GM21447 (cell line): Measurements from ENCODE around the gene FAM180B.
"Not testable (repeated sequence)": the region's sequence is repeated elsewhere in the genome, so short reads cannot be mapped to it uniquely, and the experiment has no call there.

Experiments used
- ATAC-seq: cut with Tn5 transposase; IDR thresholded peaks from one replicate; pipeline ENCODE4 v1.9.1; 2021; ENCODE audit not compliant: unreplicated experiment

FAM180B gene

DNA sequence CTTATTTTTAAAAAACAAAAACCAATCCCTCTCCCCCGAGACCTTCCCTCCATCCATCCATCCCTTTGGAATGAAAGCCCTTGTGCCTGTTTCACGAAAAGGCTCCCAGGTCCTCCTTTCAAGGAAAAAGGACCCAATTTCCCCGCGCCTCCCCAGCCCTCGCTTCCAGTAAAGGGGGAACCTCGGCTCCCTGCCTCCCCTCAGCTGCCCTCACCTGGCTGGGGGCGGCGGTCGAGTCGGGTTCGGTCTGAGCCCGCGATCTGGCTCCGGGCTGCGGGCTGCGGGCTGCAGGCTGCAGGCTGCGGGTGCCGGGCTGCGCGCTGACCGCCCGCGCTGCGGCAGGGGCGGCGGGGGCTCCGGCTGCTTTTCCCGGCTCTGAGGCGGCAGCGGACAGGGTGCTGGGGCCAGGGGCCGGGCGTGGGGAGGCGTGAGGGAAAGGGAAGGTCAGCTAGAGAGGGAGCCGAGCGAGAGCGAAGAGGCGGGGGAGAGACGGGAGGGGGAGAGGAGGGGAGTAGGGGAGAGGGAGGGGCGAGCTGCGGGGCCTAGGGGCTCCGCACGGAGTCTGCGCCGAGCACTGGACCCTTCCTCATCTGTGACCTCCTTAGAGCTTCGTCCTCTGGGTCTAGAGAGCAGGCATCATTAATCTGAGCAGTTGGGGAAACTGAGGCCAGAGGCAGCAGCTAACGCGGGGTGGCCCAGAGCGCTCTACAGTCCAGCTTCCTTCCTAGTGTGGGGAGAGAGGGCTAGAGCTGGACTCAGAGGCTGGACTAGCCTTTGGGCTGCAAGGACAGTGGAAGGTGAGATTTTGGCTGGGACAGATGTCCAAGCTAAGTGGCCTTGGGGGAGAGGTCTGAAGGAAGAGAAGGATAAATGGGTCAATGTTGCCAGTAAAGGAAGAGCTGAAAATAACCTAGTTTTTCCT is 7.7 kb downstream of the FAM180B start, which contains the start of gene C1QTNF4:
C1QTNF4 (minus strand) TSS at position 478 of the 922 bp plus-strand sequence. CDS start 3,601 bp downstream, outside the sequence.
- no peak for ATAC-seq

DNA sequence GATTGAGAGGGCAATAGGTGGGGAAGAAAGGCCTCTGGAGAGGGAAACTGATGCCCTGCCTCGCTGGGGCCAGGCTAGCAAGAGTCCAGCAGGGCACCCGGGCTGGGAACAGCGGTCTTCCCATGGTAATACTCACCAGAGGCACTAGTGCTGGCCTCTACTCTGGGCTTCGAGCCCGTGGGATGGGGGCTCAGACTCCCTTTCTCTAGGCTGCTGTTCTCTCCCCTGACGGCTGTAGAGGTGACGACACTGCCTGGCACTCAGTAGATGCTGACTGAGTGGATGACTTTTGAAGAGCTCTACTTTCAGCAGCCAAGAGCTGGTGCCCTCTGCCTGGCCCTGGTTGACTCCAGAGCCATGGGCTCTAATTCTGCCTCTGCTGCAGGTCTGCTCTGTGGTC is 8.6 kb downstream of the FAM180B start:
- ATAC-seq = no peak

DNA sequence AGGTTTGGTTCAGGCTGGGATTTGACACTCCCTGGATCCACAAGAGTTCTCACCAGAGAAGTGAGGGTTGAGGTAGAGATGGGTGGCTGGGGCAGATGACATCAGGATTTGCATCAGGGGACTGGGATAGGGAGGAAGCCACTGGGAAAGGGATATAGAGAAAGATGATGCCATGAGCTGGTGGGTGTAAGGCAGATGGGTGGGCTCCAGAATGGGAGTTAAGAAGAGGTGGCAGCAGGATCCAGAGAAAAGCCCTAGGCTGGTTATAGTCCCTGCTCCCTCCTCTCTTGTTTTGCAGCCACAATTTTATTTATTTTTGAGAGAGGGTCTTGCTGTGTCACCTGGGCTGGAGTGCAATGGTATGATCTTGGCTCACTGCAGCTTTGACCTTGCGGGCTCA is 9.5 kb downstream of the FAM180B start:
- ATAC-seq = no peak

DNA sequence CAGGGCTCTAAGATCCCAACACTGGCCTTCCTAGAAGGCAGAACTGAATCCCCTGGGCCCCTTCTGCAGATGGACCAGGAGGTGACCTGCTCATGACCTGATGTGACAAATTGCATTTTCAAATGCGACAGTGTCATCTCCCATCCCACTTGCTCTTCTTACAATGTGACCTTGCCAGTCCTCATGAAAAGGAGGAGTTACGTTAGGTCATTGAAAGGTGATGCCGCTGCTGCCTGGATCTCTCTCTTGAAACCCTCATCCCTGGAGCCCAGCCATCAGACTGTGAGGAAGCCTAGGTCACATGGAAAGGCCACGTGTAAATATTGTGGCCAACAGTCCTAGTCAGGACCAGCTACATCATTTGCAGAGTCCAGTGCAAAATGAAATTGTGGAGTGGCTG is 13.4 kb downstream of the FAM180B start:
- ATAC-seq = no peak

DNA sequence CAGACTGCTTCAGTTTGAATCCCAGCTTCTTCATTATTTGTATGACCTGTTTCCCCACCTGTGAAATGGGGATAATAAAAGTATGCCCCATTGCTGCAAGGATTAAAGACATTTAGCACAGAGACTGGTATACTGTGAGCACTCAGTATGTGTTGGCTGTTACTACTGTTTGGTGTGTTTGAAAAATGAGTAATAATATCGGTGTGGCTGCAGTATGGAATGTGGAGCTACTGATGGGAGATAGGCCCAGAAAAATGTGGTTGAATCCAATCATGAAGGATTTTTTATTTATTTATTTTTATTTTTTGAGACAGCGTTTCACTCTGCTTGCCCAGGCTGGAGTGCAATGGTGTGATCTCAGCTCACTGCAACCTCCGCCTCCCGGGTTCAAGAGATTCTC is 16.8 kb downstream of the FAM180B start:
- ATAC-seq = no peak

DNA sequence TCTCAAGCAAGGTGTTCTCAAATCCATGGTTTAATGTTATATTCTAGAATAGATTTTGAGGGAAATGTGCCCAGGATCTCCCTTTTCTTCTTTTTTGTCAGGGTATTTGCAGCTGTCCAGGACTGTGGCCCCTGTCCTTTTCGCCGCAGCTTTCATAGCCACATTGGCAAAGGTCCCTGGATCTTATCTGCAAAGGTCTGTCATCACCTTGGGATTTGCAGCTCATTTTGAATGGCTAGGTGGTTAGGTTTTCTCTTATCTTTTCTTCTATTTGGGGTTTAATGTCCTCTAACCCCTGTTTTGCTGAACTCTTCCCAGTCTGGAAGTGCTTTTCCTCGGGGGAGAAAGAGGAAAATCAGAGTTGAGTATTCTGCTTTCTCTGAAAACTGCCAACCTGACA is 19.4 kb downstream of the FAM180B start:
- no peak for ATAC-seq

DNA sequence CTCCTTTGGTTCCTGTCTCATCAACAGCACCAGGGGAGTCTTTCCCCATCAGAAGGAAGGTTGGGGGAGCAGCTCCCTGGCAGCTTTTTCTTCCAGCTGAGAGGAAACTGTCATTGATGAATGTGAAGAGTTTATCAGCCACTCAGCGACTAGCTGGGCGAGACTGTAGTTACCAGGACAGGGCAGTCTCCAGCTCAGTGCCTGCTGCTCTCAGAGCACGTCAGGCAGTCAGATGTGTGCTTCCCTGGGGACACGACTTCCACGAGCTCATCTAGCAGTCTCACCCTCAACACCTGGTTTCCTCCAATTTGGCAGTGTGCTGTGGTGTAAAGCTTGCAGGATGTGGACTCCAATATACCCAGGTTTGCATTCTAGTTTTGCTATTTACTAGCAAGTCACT is 20.3 kb downstream of the FAM180B start:
- ATAC-seq = no peak

DNA sequence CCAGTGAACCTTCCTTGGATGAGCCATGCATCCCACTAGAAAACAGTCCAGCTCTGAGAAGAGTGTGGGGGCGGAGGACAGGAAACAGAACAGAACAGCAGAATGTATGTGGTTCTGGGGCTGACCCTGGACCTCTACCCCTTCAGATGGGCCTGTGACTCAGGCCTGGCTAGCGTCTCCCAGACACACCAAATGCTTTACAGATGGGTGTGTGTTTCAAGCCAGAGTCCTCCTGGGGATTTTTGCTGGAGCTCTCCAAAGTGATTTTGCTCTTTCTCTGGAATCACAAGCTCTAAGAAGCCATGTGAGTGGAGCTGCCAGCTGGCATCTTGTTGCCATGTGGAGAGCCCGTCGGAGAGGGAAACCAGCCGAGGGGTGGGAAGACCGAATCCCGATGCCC is 20.9 kb downstream of the FAM180B start:
- no peak for ATAC-seq

DNA sequence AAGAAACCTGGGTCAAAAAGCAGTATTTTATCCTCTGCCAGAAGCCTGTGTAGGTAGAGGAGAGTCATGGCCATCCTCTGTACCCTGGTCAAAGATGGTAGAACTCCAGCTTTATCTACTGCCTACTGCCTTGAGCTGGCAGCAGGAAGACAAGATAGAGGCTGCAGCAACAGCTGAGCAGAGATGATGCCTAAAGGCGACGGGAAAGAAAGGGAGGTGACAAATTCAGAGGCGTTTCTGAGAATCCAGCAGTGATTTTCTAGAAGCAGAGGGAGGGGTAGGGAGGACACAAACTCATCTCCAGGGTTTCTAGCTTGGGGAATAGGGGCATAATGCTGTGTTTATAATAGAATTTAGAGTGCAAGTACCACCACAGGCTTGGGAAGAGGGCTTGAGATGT is 23.2 kb downstream of the FAM180B start:
- no peak for ATAC-seq

DNA sequence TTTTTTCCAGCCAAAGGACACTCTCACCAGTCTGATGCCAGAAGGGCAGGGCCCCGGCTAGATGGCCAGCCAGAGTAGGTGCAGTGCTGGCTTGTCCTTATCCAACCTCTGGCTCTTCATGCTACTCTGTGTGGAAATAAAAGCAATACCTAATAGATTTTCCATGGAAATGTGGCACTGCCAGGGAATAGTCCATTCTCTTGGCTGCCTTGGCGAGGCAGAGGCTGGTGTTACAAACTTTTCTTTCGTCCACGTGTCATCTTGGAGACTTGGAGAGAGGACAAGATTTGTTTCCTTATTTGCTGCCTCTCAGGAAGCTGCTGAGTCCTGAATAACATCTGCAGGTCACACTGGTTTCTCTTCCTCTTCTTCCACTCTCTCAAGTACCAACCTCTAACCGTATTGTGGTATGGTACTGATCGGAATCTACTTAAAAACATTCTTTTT is 24.9 kb downstream of the FAM180B start:
- ATAC-seq = peak; percentile 87

DNA sequence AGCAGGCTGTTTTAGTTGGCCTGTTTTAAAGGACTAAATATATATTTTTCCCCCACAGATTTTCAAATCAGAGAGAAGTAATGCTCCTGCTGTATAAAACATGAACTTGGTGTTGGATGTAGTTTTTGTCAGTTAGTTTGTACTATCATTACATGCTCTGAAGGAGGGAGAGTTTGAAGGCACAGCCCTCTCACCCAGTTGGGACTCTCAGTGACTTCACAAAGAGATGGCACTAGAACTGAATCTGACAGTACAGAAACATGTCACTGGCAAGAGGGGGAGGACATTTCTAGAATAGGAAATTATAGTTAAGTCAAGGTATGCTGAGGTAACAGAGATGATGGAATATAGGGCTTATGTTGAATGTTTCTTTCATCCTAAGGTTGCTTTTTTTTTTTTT is 28.8 kb downstream of the FAM180B start:
- ATAC-seq = no peak

DNA sequence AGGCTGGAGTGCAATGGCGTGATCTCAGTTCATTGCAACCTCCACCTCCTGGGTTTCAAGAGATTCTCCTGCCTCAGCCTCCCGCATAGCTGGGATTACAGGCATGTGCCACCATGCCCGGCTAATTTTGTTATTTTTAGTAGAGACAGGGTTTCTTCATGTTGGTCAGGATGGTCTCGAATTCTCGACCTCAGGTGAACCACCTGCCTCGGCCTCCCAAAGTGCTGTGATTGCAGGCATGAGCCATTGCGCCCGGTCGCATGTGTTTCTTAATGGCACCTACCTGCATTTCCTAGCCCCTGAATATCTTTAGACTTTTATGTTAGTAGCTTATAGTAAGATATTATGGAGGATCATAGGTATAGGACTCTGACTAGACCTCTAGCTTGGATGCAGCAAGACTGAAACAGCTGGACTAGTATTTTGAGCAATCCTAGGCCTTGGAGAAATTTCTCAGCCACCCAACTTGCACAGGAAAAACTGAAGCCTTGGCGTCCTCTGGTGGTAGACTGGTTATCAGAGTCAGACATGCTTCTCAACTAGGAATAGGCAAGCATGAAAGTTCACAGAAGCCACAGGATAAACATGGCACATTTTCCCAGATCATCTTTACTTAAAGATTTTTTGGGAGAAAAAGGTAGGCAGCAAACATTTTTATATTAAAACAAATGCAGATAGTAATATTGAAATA is 30.4 kb downstream of the FAM180B start:
- no peak for ATAC-seq

DNA sequence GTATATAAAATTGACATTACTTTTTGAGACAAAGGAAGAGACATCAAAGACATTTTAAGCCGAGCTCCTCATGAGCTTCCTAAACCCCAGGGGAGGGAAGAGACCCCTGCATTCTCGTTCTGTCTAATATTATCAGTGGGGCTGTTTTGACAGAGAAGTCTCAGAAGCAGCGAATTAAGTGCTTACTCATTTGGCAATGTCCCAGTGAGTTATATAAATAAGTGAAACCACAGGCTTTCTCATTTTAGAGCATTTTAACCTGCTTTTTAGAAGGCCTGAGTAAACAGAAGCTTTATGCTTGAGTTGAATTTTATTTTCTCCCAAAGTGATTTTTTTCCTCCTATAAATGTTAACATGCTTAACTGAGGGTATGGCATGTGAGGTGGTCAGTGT is 30.9 kb downstream of the FAM180B start:
- ATAC-seq = no peak

DNA sequence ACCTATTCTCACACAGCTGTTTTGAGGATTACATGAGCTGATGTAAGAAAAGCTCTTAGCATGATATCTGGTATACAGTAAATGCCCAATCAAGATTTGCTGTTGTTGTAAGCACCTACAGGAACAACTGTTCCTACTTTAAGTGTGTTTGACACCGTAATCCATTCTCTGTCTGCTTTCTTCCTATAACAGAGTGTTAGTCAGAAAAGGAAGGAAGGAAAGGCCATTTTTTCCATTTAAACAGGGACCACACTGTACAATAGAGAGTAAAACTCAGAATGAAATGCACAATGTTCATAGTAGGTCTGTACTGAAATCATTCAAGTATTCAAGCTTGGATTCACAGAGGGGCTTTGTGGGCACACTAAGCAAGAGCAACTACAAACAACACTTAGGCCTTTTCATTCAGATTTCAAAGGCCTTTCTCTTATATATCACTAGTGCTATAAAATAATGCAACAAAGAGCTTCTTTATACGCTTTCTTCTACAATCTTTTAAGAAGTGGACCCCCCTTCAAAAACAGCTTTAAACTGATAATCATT is 34.4 kb downstream of the FAM180B start:
- ATAC-seq = no peak

DNA sequence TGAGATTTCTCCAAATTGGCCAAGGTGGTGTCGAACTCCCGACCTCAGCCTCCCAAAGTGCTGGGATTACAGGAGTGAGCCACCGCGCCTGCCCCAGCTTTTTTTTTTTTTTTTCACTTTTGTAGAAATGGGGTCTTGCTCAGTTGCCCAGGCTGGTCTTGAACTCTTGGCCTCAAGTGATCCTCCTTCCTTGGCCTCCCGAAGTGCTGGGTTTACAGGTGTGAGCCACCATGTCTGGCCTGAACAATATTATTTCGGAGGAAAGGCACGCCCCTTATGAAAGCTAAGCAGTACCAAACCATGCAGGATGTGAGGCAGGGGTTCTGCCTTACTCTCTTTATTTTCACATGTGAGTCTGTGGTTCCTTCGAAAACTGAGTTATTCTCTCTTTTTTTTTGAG is 39.8 kb downstream of the FAM180B start:
- ATAC-seq = no peak

DNA sequence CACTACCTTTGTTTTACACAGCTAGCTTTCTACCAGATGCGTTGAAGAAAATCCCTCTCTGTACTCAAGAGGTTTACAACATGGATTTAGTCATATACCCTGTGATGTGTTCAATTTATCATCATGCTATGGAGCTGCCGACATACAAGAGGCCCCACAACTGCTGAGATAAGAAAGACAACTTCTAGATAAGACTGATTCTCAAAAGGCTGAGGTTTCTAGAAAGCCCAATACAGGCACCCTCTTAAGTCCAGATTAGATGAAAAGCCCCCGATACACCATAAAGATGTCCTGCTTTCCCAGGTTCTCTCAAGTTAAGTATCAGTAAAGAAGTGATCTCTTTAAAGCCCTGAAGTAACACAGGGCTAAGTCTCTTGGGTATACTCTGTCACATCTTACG is 41.5 kb downstream of the FAM180B start:
- ATAC-seq = no peak

DNA sequence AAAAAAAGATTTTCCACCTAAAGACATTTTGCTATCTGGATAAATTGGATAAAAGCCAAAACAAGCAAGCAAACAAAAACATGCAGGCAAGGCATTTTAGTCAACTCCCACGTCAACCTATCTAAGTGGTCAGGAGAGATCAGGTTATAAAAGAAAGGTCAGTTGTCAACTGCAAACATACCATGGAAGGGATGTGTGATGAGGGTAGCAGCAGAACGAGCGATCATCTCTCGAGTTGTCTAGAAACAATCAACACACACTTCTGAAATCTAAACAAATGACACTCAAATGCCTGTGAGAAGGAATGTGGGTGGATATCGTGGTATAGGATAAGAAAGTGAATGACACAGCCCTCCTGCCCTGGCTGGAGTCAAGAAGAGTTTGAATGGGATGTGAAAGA is 45.0 kb downstream of the FAM180B start:
- no peak for ATAC-seq

DNA sequence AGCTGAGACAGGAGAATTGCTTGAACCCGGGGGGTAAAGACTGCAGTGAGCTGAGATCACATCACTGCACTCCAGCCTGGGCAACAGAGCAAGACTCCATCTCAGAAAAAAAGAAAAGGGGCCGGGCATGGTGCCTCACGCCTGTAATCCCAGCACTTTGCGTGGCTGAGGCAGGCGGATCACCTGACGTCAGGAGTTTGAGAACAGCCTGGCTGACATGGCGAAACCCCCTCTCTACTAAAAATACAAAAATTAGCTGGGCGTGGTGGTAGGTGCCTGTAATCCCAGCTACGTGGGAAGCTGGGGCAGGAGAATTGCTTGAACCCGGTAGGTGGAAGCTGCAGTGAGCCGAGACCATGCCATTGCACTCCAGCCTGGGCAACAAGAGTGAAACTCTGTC is 49.9 kb downstream of the FAM180B start:
- not testable (repeated sequence) for ATAC-seq
